Peyer's patch (tissue), 4 donors: ENCODE measurements around the gene PTPRZ1.

Source experiments
- CTCF ChIP-seq, 6 experiments: fragments of 450-650 bp in 4 of 6; fragments of 200-600 bp in 2 of 6; sonication (generic) in 1 of 6; IDR thresholded peaks; one replicate each; pipeline ENCODE4 v1.5.1; 2017 to 2019; ENCODE audit warnings: antibody characterized with exemption in 6 of 6, mild to moderate bottlenecking in 3 of 6, moderate library complexity in 1 of 6
- POLR2A ChIP-seq, 2 donors: fragments of 450-650 bp; IDR thresholded peaks; one replicate each; pipeline ENCODE4 v1.5.1; 2017; ENCODE audit warnings: antibody characterized with exemption in 2 of 2, mild to moderate bottlenecking in 2 of 2, moderate library complexity in 2 of 2

GRCh38 chr7:121916211-121916610 is 43.2 kb downstream of the PTPRZ1 start:
- TF ChIP-seq POLR2A (IDR thresholded peaks at IDR 0.05) (no peak), CTCF (IDR thresholded peaks at IDR 0.05) (no peak)
